SU-DHL-6 (cell line): ENCODE measurements around the gene RCAN3.

Source experiments
- CTCF ChIP-seq: fragments of 200-600 bp; sonication (generic); IDR thresholded peaks from one replicate; pipeline ENCODE4 v1.5.1; 2017; ENCODE audit warnings: antibody characterized with exemption, mild to moderate bottlenecking, low read length, moderate library complexity; ENCODE audit not compliant: insufficient read depth, poor library complexity, severe bottlenecking
- EZH2phosphoT487 ChIP-seq: fragments of 200-600 bp; sonication (generic), shearing (Covaris generic); conservative IDR thresholded peaks from 2 replicates; pipeline ENCODE4 v1.6.1; 2018; ENCODE audit warnings: mild to moderate bottlenecking, antibody characterized with exemption, low read length, moderate library complexity, mixed read lengths

GRCh38 chr1:24555591-24556413, 53.2 kb downstream of the RCAN3 start, which contains the start of gene NCMAP:
- TF ChIP-seq CTCF (no peak), EZH2phosphoT487 (no peak)
